MCF 10A (cell line): ENCODE results near the gene PDE1C. TPM values are rescaled to one million over a fixed set of nuclear protein-coding genes. Genes with fewer than 3 reads are reported as not detected.

Source experiments
- BruUV-seq: library from RNA; stranded (reverse); fragments of 400-500 nt; replicated peaks from 2 replicates; lab custom pipeline; 2021; lab: Mats Ljungman, UMichigan
- CTCF ChIA-PET: fragments of 300-600 bp; sonication (Branson Sonifier 250); formaldehyde crosslinking; extraction: SDS; loops from one replicate; lab custom pipeline; 2021; ENCODE audit warnings: antibody characterized with exemption, inconsistent platforms; lab: Yijun Ruan, JAX
- POLR2A ChIA-PET: fragments of 300-600, 350-650 bp; sonication (Branson Sonifier 250); formaldehyde crosslinking; extraction: SDS; loops from one replicate; lab custom pipeline; 2020; ENCODE audit warnings: antibody characterized with exemption, inconsistent platforms; lab: Yijun Ruan, JAX
- DNase-seq: peaks from one replicate; pipeline ENCODE4 v3.0.0-alpha.2; 2018; ENCODE audit not compliant: unreplicated experiment
- H3K27ac Mint-ChIP-seq: one replicate; pipeline ENCODE4 v1.8.0; 2022; ENCODE audit warnings: mild to moderate bottlenecking, low read depth, mixed read lengths; ENCODE audit not compliant: unreplicated experiment
- H3K27me3 Mint-ChIP-seq: one replicate; pipeline ENCODE4 v1.8.0; 2022; ENCODE audit warnings: mixed read lengths; ENCODE audit not compliant: insufficient read depth, unreplicated experiment
- H3K36me3 Mint-ChIP-seq: one replicate; pipeline ENCODE4 v1.8.0; 2022; ENCODE audit warnings: mild to moderate bottlenecking, moderate library complexity, mixed read lengths; ENCODE audit not compliant: insufficient read depth, unreplicated experiment
- H3K4me1 Mint-ChIP-seq: one replicate; pipeline ENCODE4 v1.8.0; 2022; ENCODE audit warnings: mixed read lengths; ENCODE audit not compliant: insufficient read depth, unreplicated experiment
- H3K4me3 Mint-ChIP-seq: one replicate; pipeline ENCODE4 v1.8.0; 2022; ENCODE audit warnings: mild to moderate bottlenecking, moderate library complexity, mixed read lengths; ENCODE audit not compliant: unreplicated experiment
- H3K9me3 Mint-ChIP-seq: one replicate; pipeline ENCODE4 v1.8.0; 2022; ENCODE audit warnings: mixed read lengths; ENCODE audit not compliant: unreplicated experiment
- intact Hi-C: fragments of 100-400 bp; cut with micrococcal nuclease; formaldehyde crosslinking; loops from 2 replicates; pipeline ENCODE4 v1.14.1; 2022
- total RNA-seq: library from RNA; stranded (reverse); gene quantifications from 2 replicates; pipeline ENCODE4 v1.2.3, GENCODE V29; 2022
- TF ChIP-seq, protein P1 (sequence below): fragments of 200-600 bp; IDR thresholded peaks from one replicate; pipeline ENCODE4 v1.8.0; 2022; ENCODE audit warnings: antibody characterized with exemption, mild to moderate bottlenecking; ENCODE audit not compliant: unreplicated experiment

PDE1C gene
- total RNA-seq, 1 experiment from 2014 or later = 0.14 TPM

DNA sequence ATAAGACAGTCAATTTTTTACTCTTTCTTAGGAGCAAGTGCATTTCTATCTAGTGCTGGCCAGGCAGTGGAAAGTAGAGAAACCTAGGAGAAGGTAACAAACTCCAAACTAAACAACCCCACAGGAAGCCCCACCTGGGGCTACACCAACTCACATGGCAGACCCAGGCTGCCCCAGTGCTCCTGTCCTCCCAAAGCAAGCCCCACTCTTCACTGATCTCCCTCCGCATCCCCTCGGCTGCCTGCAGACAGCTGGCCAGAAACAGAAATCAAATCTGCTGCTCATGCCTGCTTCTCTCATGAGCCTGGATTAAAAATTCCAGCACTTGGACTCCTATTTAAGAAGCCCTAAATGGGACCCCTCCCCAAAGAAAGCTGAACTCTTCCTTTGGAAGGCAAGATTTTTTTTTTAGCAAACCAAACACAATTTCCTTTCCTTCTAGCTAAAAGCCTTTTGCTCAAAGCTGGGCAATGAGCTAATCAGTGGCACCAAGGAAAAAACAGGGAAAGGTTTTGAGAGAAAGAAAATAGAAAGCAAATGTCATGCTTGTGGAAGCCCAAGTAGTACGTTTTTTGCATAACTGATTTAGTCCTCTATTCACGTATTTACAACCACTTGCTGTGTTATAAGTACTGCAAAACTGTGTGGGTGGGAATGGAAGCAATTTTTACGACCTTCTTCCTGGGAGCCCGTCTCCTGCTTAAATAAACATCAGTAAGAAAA, 10.8 kb downstream of the PDE1C start:
- Mint-ChIP-seq H3K9me3 (no peaks in the 10 kb centered on the region), H3K27me3 (no peaks in the 10 kb centered on the region), H3K4me1 (peaks cover 18% of the 10 kb centered on the region), H3K36me3 (no peaks in the 10 kb centered on the region), H3K4me3 (no peak overlapping the region), H3K27ac (no peak overlapping the region)
- ChIA-PET CTCF (interaction anchor here (0.5 to 1.0 kb wide), 2 partner anchors 18 to 146 kb away, joined by 3 to 4 read pairs; no protein-coding TSS in a partner anchor), POLR2A (no interaction called here)
- intact Hi-C loops = no loop called here
- DNase-seq = no peak
- TF ChIP-seq, protein P1, sequence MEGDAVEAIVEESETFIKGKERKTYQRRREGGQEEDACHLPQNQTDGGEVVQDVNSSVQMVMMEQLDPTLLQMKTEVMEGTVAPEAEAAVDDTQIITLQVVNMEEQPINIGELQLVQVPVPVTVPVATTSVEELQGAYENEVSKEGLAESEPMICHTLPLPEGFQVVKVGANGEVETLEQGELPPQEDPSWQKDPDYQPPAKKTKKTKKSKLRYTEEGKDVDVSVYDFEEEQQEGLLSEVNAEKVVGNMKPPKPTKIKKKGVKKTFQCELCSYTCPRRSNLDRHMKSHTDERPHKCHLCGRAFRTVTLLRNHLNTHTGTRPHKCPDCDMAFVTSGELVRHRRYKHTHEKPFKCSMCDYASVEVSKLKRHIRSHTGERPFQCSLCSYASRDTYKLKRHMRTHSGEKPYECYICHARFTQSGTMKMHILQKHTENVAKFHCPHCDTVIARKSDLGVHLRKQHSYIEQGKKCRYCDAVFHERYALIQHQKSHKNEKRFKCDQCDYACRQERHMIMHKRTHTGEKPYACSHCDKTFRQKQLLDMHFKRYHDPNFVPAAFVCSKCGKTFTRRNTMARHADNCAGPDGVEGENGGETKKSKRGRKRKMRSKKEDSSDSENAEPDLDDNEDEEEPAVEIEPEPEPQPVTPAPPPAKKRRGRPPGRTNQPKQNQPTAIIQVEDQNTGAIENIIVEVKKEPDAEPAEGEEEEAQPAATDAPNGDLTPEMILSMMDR = no peak
- BruUV-seq = no TSS peak

DNA sequence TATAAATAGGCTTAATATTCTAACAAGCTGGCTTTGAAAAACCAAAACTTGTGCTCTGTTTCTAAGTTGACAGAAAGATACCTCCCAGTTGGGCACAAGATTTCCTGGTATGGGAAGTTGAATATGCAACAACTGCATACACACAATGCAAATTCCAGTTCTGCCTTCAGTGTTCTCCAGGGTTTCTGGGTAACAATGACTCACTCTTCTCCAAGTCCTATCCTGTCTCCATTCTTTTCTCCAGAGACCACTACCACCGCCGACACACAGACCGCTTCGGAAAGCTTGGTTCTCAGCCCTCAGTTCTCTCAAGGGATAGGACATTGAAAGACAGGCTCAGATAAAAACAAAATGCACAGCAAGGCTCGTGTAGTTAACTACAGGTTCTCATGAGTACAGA, 12.2 kb downstream of the PDE1C start:
- intact Hi-C loops = no loop called here
- H3K4me3 Mint-ChIP-seq = no peak overlapping the region
- no peaks in the 10 kb centered on the region for H3K36me3 Mint-ChIP-seq
- DNase-seq = no peak
- TF ChIP-seq, protein P1 = no peak
- ChIA-PET POLR2A (no interaction called here), CTCF (interaction anchor here (0.6 kb wide), 1 partner anchor 204 kb away, joined by 3 read pairs; no protein-coding TSS in a partner anchor)
- no peak overlapping the region for H3K27ac Mint-ChIP-seq
- H3K27me3 Mint-ChIP-seq = no peaks in the 10 kb centered on the region
- H3K9me3 Mint-ChIP-seq = no peaks in the 10 kb centered on the region
- H3K4me1 Mint-ChIP-seq = peaks cover 18% of the 10 kb centered on the region
- no TSS peak for BruUV-seq

DNA sequence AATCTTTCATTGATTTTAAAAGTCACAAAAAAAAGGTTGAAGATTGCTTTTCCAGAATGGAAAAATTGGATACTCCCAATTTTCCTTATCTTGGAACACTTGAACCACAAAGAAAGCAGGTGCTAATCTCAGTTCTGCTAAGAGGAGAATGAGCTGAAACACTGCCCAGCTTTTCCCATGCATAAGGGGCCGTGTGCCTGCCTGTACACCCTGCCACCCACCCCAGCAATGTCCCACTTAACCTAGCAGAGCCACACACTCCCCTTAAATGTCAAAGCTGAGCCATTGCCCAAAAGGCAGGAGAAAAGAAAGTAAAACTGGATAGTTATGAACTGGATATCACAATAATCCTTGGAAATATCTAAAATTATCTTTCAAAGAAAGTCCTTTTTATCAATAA, 13.4 kb downstream of the PDE1C start:
- no TSS peak for BruUV-seq
- CTCF ChIA-PET = interaction anchor here (0.6 to 1.0 kb wide), 2 partner anchors 19 to 420 kb away, joined by 3 read pairs; no protein-coding TSS in a partner anchor
- H3K4me3 Mint-ChIP-seq = no peak overlapping the region

DNA sequence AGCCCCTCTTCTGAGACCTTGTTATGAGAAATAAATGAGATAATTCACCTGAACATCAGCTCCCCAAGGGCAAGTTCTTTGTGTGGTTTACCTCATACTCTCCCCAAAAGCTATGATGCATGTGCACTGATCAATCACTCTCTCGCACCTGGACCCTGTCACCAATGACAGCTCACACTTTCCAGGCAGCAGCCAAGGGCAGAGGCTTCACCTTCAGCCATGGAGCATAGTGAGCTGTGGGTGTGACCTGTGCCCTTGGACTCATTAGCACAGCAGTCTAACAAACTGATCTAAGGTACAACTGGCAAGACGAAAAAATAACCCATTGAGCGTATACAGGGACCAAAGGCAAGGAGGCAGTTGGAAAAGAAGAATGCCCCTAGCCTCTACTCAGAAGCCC, 17.0 kb downstream of the PDE1C start:
- H3K4me1 Mint-ChIP-seq = peaks cover 5% of the 10 kb centered on the region
- no peak for DNase-seq
- H3K9me3 Mint-ChIP-seq = no peaks in the 10 kb centered on the region
- TF ChIP-seq, protein P1 = no peak
- ChIA-PET CTCF (interaction anchor here (0.6 kb wide), 1 partner anchor 105 kb away, joined by 3 read pairs; no protein-coding TSS in a partner anchor), POLR2A (no interaction called here)
- H3K4me3 Mint-ChIP-seq = no peak overlapping the region
- BruUV-seq = no TSS peak
- no peak overlapping the region for H3K27ac Mint-ChIP-seq
- intact Hi-C loops = no loop called here
- H3K36me3 Mint-ChIP-seq = no peaks in the 10 kb centered on the region
- no peaks in the 10 kb centered on the region for H3K27me3 Mint-ChIP-seq

More for the DNA sequence above, 13.4 kb downstream of the PDE1C start:
- H3K9me3 Mint-ChIP-seq = no peaks in the 10 kb centered on the region
- no peaks in the 10 kb centered on the region for H3K36me3 Mint-ChIP-seq
- intact Hi-C loops = no loop called here
- DNase-seq = no peak
- TF ChIP-seq, protein P1 = no peak
- POLR2A ChIA-PET = no interaction called here
- H3K27me3 Mint-ChIP-seq = no peaks in the 10 kb centered on the region
- H3K4me1 Mint-ChIP-seq = peaks cover 14% of the 10 kb centered on the region
- H3K27ac Mint-ChIP-seq = no peak overlapping the region
